Skeletal muscle tissue (tissue), 4 donors: Measurements from ENCODE around the gene GNPTG. TPM values are rescaled to one million over a fixed set of nuclear protein-coding genes. Genes with fewer than 3 reads are reported as not detected.

Experiments
- H3K27ac ChIP-seq: one replicate; pipeline ENCODE4 v1.7.0; 2013; ENCODE audit warnings: mild to moderate bottlenecking, low read depth, low read length, inconsistent platforms
- H3K27me3 ChIP-seq, 3 donors: one replicate each; pipeline ENCODE4 v1.7.0; 2013; ENCODE audit warnings: low read length in 3 of 3; ENCODE audit not compliant: control insufficient read depth in 3 of 3, insufficient read depth in 3 of 3
- H3K36me3 ChIP-seq, 3 donors: one replicate each; pipeline ENCODE4 v1.7.0; 2013; ENCODE audit warnings: low read length in 3 of 3; ENCODE audit not compliant: control insufficient read depth in 3 of 3, insufficient read depth in 3 of 3
- H3K4me1 ChIP-seq, 3 donors: one replicate each; pipeline ENCODE4 v1.7.0; 2013; ENCODE audit warnings: low read length in 3 of 3, mild to moderate bottlenecking in 3 of 3; ENCODE audit not compliant: control insufficient read depth in 3 of 3, insufficient read depth in 3 of 3
- H3K4me3 ChIP-seq, 3 donors: one replicate each; pipeline ENCODE4 v1.7.0; 2013; ENCODE audit warnings: low read length in 3 of 3
- H3K9ac ChIP-seq, 3 donors: one replicate each; pipeline ENCODE4 v1.7.0; 2013; ENCODE audit warnings: low read length in 3 of 3, mild to moderate bottlenecking in 3 of 3, moderate library complexity in 2 of 3, low read depth in 1 of 3
- H3K9me3 ChIP-seq, 3 donors: one replicate each; pipeline ENCODE4 v1.7.0; 2013; ENCODE audit warnings: low read length in 3 of 3; ENCODE audit not compliant: control insufficient read depth in 3 of 3
- total RNA-seq: library from RNA; depleted of rRNA; stranded (reverse); fragments of >200 nt; gene quantifications from one replicate; pipeline ENCODE4 v1.2.3, GENCODE V29; 2014
- donor health status: Osteomylitis.

Gene GNPTG
- total RNA-seq, 1 donor from 2014 or later: 18.3 TPM

DNA sequence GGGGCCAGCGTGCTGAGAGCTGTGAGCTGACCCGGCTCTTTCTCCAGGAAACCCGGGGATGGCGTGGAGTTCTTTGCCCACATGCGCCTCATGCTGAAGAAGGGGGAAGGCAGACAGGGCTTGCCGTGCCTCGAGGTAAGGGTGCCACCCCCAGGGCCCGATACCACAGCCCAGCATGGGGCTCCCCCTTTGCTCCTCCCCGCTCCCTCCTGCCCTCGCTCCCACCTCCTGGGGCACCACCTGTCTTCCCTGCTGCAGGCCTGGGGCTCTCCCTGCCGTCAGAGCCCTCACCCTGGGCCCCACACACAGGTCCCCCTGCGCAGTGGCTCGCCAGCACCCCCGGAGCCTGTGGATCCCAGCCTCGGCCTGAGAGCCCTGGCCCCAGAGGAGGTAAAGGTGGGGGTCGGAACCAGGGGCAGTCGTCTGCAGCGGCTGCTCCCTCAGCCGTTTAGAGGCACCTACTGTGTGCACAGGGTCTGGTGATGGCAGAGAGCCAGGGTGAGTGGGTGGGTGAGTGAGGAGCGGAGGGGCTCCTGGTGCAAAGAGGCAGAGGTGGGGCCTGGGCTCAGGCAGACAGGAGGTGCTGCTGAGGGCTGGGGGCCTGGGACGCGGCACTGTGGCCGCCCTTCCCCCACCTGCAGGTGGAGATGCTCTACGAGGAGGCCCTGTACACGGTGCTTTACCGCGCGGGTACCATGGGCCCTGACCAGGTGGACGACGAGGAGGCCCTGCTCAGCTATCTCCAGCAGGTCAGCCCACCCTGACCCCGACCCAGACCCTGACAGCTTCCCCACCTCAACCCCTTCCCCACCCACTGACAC lies 12.7 kb upstream of the GNPTG start:
- Histone ChIP-seq H3K9me3 (no peaks in the 10 kb centered on the region), H3K27ac (no peak overlapping the region), H3K4me3 (no peak overlapping the region), H3K36me3 (peaks cover 0 to 3% (median 0%) of the 10 kb centered on the region in 3 donors), H3K4me1 (peaks cover 5 to 17% (median 11%) of the 10 kb centered on the region in 3 donors), H3K27me3 (peaks cover 25 to 42% (median 31%) of the 10 kb centered on the region in 3 donors), H3K9ac (no peak overlapping the region)

- no peak overlapping the region for H3K27ac ChIP-seq
- H3K4me3 ChIP-seq: no peak overlapping the region
- H3K27me3 ChIP-seq: peaks cover 11 to 24% (median 16%) of the 10 kb centered on the region in 3 donors
- no peaks in the 10 kb centered on the region for H3K9me3 ChIP-seq
- peaks cover 5 to 23% (median 13%) of the 10 kb centered on the region in 3 donors for H3K4me1 ChIP-seq
- H3K36me3 ChIP-seq: peaks cover 0 to 3% (median 0%) of the 10 kb centered on the region in 3 donors
- no peak overlapping the region for H3K9ac ChIP-seq
Measured at GRCh38 chr16:1340730-1341494, 10.8 kb upstream of the GNPTG start.

- Histone ChIP-seq H3K4me3 (no peak overlapping the region), H3K9ac (no peak overlapping the region), H3K27ac (no peak overlapping the region), H3K9me3 (no peaks in the 10 kb centered on the region), H3K27me3 (peaks cover 7 to 17% (median 10%) of the 10 kb centered on the region in 3 donors), H3K4me1 (peaks cover 5 to 23% (median 13%) of the 10 kb centered on the region in 3 donors), H3K36me3 (peaks cover 0 to 3% (median 0%) of the 10 kb centered on the region in 3 donors)
Measured at GRCh38 chr16:1341495-1342420, 10.0 kb upstream of the GNPTG start.

DNA sequence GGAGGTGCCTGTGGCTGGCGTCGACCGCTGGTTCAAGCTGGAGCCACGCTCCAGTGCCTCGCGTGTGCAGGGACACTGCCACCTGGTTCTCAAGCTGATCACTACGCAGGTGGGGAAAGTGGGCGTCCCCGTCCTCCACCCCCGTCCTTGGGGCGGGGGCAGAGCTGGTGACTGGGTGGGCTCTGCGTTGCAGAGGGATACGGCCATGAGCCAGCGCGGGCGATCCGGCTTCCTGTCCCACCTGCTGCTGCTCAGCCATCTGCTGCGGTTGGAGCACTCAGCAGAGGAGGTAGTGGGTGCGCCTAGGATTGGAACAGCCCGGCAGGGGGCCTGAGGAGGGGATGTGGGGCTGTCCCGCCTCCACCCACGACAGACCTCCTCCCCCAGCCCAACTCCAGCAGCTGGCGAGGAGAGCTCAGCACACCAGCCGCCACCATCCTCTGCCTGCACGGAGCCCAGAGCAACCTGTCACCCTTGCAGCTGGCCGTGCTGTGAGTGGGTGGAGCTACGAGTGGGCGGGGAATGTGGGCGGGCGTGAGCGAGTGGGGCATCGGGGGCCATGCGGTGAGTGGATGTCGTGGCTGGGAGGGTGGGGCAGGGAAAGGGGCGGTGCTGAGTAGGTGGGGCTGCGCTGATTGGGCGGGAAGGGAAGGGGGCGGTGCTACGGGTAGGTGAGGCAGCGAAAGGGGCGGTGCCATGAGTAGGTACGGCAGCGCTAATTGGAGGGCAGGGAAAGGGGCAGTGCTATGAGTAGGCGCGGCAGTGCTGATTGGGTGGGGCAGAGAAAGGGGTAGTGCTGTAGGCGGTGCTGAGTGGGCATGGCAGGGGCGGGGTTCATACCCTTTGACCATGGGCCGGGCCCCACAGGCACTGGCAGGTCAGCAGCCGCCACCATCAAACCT lies 9.0 kb upstream of the GNPTG start:
- H3K36me3 ChIP-seq: peaks cover 0 to 3% (median 2%) of the 10 kb centered on the region in 3 donors
- no peak overlapping the region for H3K27ac ChIP-seq
- no peaks in the 10 kb centered on the region for H3K9me3 ChIP-seq
- peaks cover 3 to 11% (median 8%) of the 10 kb centered on the region in 3 donors for H3K27me3 ChIP-seq
- H3K4me3 ChIP-seq: peak overlapping the region; percentile 10 to 75 (median 74)
- H3K9ac ChIP-seq: peak overlapping the region in 1 of 3 donors; percentile 69
- H3K4me1 ChIP-seq: peaks cover 5 to 23% (median 13%) of the 10 kb centered on the region in 3 donors

GRCh38 chr16:1343428-1344242 lies 8.1 kb upstream of the GNPTG start:
- Histone ChIP-seq H3K4me1 (peaks cover 5 to 23% (median 13%) of the 10 kb centered on the region in 3 donors), H3K27me3 (peaks cover 3 to 6% (median 3%) of the 10 kb centered on the region in 3 donors), H3K36me3 (peaks cover 0 to 11% (median 10%) of the 10 kb centered on the region in 3 donors), H3K9me3 (no peaks in the 10 kb centered on the region), H3K4me3 (peak overlapping the region; percentile 10 to 75 (median 74)), H3K27ac (no peak overlapping the region), H3K9ac (peak overlapping the region in 1 of 3 donors; percentile 69)

DNA sequence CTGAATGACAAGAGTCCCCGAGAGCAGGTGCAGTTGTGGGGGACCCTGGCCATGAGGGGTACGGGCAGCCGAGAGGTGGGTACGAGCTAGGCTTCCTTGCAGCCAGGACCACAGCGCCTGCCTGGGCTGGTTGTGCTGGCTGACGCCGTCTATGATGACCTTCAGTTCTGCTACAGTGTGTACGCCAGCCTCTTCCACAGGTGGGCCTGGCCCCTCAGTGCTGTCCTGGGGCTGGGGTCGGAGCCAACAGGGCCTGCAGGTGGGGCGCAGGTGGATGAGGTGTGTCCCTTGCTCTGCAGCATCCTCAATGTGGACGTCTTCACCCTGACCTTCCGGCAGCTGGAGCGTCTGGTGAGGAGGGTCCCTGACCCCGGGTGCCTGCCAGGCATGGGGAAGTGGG lies 7.2 kb upstream of the GNPTG start:
- Histone ChIP-seq H3K9ac (peak overlapping the region in 1 of 3 donors; percentile 40), H3K36me3 (peaks cover 8 to 19% (median 17%) of the 10 kb centered on the region in 3 donors), H3K9me3 (no peaks in the 10 kb centered on the region), H3K4me1 (peaks cover 5 to 23% (median 13%) of the 10 kb centered on the region in 3 donors), H3K27ac (no peak overlapping the region), H3K27me3 (peaks cover 0 to 3% (median 0%) of the 10 kb centered on the region in 3 donors), H3K4me3 (no peak overlapping the region)

GRCh38 chr16:1345087-1345486 lies 6.6 kb upstream of the GNPTG start:
- no peak overlapping the region for H3K9ac ChIP-seq
- peaks cover 5 to 23% (median 13%) of the 10 kb centered on the region in 3 donors for H3K4me1 ChIP-seq
- H3K27me3 ChIP-seq: no peaks in the 10 kb centered on the region
- peaks cover 13 to 21% (median 20%) of the 10 kb centered on the region in 3 donors for H3K36me3 ChIP-seq
- H3K4me3 ChIP-seq: no peak overlapping the region
- no peaks in the 10 kb centered on the region for H3K9me3 ChIP-seq
- no peak overlapping the region for H3K27ac ChIP-seq

DNA sequence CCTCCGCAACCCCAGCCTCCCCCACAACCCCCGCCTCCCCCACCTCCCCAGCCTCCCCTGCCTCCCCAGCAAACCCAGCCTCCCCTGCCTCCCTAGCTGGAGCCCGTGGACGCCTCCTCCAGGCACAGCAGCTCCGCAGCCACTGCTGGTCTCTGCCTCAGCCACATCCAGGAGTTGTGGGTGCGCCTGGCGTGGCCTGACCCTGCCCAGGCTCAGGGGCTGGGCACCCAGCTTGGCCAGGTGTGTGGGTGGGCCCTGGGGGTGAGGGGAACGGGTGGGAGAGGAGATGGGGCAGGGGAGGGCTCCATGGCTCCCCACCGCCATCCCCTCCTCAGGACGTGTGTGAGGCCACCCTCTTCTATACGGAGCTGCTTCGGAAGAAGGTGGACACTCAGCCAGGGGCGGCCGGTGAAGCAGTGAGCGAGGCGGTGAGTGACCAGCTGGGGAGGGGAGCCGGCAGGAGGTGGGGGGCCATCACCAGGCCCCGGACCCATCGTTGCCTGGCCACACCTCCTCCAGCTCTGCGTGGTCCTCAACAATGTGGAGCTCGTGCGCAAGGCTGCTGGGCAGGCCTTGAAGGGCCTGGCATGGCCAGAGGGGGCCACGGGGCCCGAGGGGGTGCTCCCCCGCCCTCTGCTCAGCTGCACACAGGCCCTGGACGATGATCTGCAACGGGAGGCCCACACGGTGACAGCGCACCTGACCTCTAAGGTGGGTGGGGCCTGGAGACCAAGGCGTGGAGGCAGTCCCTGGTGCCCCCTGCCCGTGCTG lies 5.9 kb upstream of the GNPTG start:
- H3K9ac ChIP-seq: no peak overlapping the region
- H3K27me3 ChIP-seq: no peaks in the 10 kb centered on the region
- H3K4me1 ChIP-seq: peaks cover 12 to 30% (median 21%) of the 10 kb centered on the region in 3 donors
- peaks cover 17 to 25% (median 21%) of the 10 kb centered on the region in 3 donors for H3K36me3 ChIP-seq
- no peak overlapping the region for H3K27ac ChIP-seq
- no peak overlapping the region for H3K4me3 ChIP-seq
- no peaks in the 10 kb centered on the region for H3K9me3 ChIP-seq
